Cardiac fibroblast (primary cell): Measurements from ENCODE around the gene CLEC16A.
"Not testable (repeated sequence)": the region's sequence is repeated elsewhere in the genome, so short reads cannot be mapped to it uniquely, and the experiment has no call there.

Experiments
- DNase-seq, 2 donors: peaks; one replicate each; pipeline versions ENCODE4 v3.0.0 to v3.0.0-alpha.2; 2010; ENCODE audit warnings: low read depth in 2 of 2
- H3K4me3 ChIP-seq, 2 donors: replicated peaks in 1 of 2; 1 replicate in 1 of 2; 2 replicates in 1 of 2; pipeline ENCODE4 v1.5.1; 2011; ENCODE audit warnings: low read depth in 2 of 2, low read length in 2 of 2, mild to moderate bottlenecking in 2 of 2, moderate library complexity in 1 of 2
- TF ChIP-seq, protein P1 (sequence below): IDR thresholded peaks from one replicate; pipeline ENCODE4 v1.5.1; 2011; ENCODE audit warnings: low read depth, mild to moderate bottlenecking, low read length, inconsistent platforms

CLEC16A gene

DNA sequence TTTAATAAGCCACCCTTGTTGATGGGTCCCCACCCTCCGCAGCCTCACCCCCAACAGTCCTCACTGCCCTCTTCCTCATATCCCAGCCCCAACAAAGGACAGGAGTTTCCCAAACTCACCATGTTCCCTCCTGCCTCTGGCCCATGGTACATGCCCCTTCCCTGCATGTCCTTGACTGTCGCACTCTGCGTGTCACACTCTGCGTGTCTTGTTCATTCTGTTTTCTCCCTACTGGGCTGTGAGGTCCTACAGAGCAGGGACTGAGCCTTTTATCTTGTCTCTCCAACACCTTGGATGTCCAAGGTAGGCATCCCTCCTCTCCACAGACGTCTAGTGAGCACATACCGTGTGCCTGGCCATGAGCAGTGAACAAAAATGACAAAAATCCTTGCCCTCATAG lies 156.9 kb downstream of the CLEC16A start:
- TF ChIP-seq, protein P1, sequence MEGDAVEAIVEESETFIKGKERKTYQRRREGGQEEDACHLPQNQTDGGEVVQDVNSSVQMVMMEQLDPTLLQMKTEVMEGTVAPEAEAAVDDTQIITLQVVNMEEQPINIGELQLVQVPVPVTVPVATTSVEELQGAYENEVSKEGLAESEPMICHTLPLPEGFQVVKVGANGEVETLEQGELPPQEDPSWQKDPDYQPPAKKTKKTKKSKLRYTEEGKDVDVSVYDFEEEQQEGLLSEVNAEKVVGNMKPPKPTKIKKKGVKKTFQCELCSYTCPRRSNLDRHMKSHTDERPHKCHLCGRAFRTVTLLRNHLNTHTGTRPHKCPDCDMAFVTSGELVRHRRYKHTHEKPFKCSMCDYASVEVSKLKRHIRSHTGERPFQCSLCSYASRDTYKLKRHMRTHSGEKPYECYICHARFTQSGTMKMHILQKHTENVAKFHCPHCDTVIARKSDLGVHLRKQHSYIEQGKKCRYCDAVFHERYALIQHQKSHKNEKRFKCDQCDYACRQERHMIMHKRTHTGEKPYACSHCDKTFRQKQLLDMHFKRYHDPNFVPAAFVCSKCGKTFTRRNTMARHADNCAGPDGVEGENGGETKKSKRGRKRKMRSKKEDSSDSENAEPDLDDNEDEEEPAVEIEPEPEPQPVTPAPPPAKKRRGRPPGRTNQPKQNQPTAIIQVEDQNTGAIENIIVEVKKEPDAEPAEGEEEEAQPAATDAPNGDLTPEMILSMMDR = no peak
- DNase-seq = no peak
- no peak overlapping the region for H3K4me3 ChIP-seq

DNA sequence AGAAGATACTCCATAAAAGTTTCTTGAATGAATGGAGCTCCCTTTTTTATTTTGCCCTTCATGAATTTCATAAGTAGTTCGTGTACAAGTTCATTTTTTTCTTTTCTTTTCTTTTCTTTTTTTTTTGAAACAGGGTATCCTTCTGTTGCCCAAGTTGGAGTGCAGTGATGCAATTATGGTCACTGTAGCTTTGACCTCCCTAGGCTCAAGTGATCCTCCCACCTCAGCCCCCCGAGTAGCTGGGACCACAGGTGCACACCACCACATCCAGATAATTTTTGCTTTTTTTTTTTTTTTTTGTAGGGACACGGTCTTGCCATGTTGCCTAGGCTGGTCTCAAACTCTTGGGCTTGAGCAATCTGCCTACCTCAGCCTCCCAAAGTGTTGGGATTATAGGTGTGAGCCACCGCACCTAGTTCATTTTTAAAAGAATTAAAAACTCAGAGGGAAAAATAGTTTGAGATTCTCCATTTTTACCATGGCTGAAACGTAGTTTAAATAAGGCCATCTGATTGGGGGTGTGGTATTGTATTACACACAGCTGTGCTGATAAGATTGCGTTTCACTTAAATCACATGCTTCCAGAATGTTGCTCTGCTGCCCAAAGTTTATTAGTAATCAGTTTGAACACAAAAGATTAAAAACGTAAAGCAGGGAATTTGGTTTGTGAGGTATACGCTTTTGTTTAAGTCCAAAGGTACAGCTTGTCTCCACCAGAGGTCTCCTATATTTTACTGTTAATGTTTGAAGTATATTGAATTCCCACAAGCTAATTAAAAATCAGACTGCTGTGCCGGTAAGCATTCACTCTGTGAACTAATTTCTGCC lies 157.5 kb downstream of the CLEC16A start:
- H3K4me3 ChIP-seq = no peak overlapping the region
- DNase-seq = peak; percentile 64 to 87
- TF ChIP-seq, protein P1 = peak; percentile 6

DNA sequence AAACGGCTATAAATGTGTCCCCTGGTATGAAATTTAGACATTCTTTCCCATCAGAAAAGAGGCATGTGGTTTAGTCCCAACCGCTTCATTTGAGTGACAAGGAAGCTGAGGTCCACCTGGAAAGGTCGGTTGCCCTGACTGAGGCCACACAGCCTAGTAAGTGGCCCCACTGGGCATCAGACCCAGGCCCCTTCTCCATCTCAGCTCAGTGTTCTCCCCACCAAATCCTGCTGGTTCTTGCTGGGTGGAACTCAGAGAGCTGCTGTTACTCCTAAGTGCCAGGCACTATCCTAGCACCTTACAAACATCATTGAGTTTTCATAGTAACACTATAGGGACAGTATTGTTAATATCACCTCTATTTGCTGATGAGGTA lies 158.1 kb downstream of the CLEC16A start:
- TF ChIP-seq, protein P1 = no peak
- no peak overlapping the region for H3K4me3 ChIP-seq
- no peak for DNase-seq

DNA sequence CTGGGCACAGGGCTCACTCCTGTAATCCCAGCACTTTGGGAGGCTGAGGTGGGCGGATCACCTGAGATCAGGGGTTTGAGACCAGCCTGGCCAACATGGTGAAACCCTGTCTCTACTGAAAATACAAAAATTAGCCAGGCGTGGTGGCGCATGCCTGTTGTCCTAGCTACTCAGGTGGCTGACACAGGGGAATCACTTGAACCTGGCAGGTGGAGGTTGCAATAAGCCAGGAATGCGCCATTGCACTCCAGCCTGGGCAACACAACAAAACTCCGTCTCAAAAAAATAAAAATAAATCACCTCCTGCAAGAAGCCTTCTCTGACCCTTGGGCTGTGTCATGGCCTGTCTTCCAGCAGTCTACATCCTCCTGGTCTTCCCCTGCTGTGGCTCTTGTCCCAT lies 158.9 kb downstream of the CLEC16A start:
- H3K4me3 ChIP-seq, DNase-seq: not testable (repeated sequence)

DNA sequence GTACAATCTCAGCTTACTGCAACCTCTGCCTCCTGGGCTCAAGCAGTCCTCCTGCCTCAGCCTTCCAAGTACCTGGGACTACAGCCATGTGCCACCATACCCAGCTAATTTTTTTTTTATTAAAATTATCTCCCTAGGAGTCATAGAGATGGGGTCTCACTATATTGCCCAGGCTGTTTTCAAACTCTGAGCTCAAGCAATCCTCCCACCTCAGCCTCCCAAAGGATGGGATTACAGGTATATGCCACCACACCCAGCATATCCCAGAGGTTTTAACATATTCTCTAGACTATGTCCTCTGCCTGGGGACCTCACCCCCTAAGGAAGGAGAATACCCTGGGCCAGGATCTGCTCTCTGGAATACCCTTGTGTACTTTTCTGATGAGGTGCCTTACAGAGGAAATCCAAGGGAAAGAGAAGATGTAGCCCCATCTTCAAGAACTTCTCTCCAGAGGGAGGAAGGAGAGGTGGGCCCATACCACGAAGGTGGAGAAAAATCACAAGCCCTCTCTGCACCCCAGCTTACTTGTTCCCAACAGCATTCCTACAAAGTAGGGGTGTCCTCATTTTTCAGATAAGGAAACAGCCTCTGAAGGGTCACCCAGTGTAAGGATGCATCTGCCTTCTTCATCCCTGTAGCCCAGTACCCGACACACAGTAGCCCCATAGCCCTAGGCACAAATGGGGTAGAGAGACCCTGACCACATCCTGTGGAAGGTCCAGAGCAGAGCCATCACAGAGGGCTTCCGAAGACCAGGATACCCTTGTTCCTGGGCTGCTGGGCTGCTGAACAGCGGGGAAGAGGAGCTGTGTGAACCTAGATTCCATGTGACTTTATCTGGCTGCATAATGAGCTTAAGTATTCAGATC lies 160.0 kb downstream of the CLEC16A start:
- TF ChIP-seq, protein P1 = no peak
- DNase-seq = no peak
- H3K4me3 ChIP-seq = no peak overlapping the region

DNA sequence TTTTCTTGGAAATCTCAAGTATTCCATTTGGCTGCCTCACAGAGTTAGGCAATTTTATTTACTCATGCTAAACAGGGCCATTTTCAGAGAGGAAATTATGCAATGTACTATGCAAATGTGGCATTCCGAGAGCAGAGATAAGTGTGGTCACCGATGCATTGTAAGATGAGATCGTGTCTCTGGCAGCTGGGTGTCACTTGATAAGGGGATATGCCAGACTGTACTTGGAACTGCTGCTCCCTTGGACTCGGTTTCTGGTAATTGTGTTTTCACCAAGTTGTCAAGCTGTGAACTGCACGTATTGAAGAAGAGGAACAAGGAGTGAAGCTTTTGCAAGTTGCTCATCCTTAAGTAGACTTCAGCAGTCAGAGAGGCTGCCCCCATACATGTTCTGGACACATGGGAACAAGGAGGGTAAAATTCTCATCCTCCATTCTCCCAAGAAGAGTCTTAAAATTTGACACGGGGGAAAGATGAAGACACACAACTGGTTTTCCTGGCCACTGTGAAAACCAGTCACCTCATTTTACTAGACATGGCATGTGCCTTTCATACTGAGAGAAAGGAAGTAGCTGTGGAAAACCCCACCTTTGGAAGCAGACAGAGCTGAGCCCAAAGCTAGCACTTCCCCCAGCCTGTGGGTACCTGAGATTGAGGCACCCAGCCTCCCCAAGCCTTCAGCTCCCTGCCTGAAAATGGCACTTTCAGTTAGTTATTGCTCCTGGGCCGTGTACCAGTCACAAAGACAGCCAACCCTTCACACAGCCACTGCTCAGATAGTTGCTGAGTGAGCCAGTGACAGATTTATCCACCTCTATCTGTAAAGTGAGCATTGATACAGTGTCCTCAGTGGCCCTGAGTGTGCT lies 160.9 kb downstream of the CLEC16A start:
- peak; percentile 96 for DNase-seq
- TF ChIP-seq, protein P1 = no peak
- H3K4me3 ChIP-seq = no peak overlapping the region
